RWPE2 (cell line): ENCODE data around the gene PPP1R14C.
"Not testable (repeated sequence)": the region's sequence is repeated elsewhere in the genome, so short reads cannot be mapped to it uniquely, and the experiment has no call there.

Source experiments
- ATAC-seq: fragments of 200-7000 bp; cut with Tn5 transposase; 3 replicates; pipeline ENCODE4 v1.9.1; 2021; ENCODE audit warnings: low read depth
- DNase-seq: peaks from one replicate; pipeline ENCODE4 v3.0.0-alpha.2; 2020; ENCODE audit warnings: low spot score
- H3K27ac ChIP-seq: fragments of 450-650 bp; 2 replicates; pipeline ENCODE4 v1.5.1; 2017; ENCODE audit warnings: mild to moderate bottlenecking; ENCODE audit not compliant: poor library complexity, severe bottlenecking
- H3K27me3 ChIP-seq: fragments of 250-450 bp; sonication (Bioruptor Pico); 2 replicates; pipeline ENCODE4 v1.5.1; 2021; ENCODE audit warnings: mild to moderate bottlenecking, moderate library complexity; ENCODE audit not compliant: insufficient read depth, poor library complexity, severe bottlenecking
- H3K36me3 ChIP-seq: fragments of 250-450 bp; sonication (Bioruptor Pico); 2 replicates; pipeline ENCODE4 v1.5.1; 2020; ENCODE audit warnings: low read depth, mild to moderate bottlenecking, moderate library complexity
- H3K4me1 ChIP-seq: fragments of 250-450 bp; sonication (Bioruptor Pico); 2 replicates; pipeline ENCODE4 v1.5.1; 2021; ENCODE audit warnings: mild to moderate bottlenecking, moderate library complexity; ENCODE audit not compliant: insufficient read depth, poor library complexity, severe bottlenecking
- H3K4me3 ChIP-seq: fragments of 250-450 bp; sonication (Bioruptor Pico); 2 replicates; pipeline ENCODE4 v1.5.1; 2021; ENCODE audit warnings: mild to moderate bottlenecking, moderate library complexity; ENCODE audit not compliant: severe bottlenecking
- H3K9me3 ChIP-seq: fragments of 250-450 bp; sonication (Bioruptor Pico); 2 replicates; pipeline ENCODE4 v1.5.1; 2021; ENCODE audit warnings: mild to moderate bottlenecking, moderate library complexity; ENCODE audit not compliant: severe bottlenecking
- CTCF ChIP-seq: fragments of 450-650 bp; IDR thresholded peaks from one replicate; pipeline ENCODE4 v1.5.1; 2017; ENCODE audit warnings: mild to moderate bottlenecking, moderate library complexity; ENCODE audit not compliant: poor library complexity, severe bottlenecking

Gene PPP1R14C

GRCh38 chr6:150134280-150134920, 8.4 kb upstream of the PPP1R14C start:
- DNase-seq (no peak), ATAC-seq (no peak)
- H3K9me3 ChIP-seq = no peaks in the 10 kb centered on the region
- no peak for TF ChIP-seq CTCF
- H3K36me3 ChIP-seq = no peaks in the 10 kb centered on the region
- no peaks in the 10 kb centered on the region for H3K4me1 ChIP-seq
- no peak overlapping the region for H3K27ac ChIP-seq
- H3K27me3 ChIP-seq = no peaks in the 10 kb centered on the region
- H3K4me3 ChIP-seq = no peak overlapping the region

- not testable (repeated sequence) for DNase-seq, H3K27me3 ChIP-seq, H3K27ac ChIP-seq, H3K36me3 ChIP-seq, ATAC-seq, H3K4me3 ChIP-seq, H3K9me3 ChIP-seq, H3K4me1 ChIP-seq
These were observed 5.1 kb upstream of the PPP1R14C start for GRCh38 chr6:150137711-150138110.

- Histone ChIP-seq H3K4me1 (peaks cover 6% of the 10 kb centered on the region), H3K27ac (no peak overlapping the region), H3K36me3 (no peaks in the 10 kb centered on the region), H3K4me3 (no peak overlapping the region), H3K27me3 (no peaks in the 10 kb centered on the region), H3K9me3 (no peaks in the 10 kb centered on the region)
- no peak for DNase-seq
- no peak for ATAC-seq
- no peak for TF ChIP-seq CTCF
These were observed 4.2 kb upstream of the PPP1R14C start for GRCh38 chr6:150138638-150139037.

- Histone ChIP-seq H3K27ac (no peak overlapping the region), H3K4me3 (no peak overlapping the region), H3K4me1 (peaks cover 7% of the 10 kb centered on the region), H3K27me3 (no peaks in the 10 kb centered on the region), H3K36me3 (no peaks in the 10 kb centered on the region), H3K9me3 (no peaks in the 10 kb centered on the region)
- TF ChIP-seq CTCF = no peak
- ATAC-seq (no peak), DNase-seq (no peak)
These were observed 3.3 kb upstream of the PPP1R14C start for GRCh38 chr6:150139533-150139932.

- no peak for TF ChIP-seq CTCF
These were observed 2.4 kb upstream of the PPP1R14C start for GRCh38 chr6:150140236-150140969.

More at GRCh38 chr6:150140236-150140969, 2.4 kb upstream of the PPP1R14C start:
- no peaks in the 10 kb centered on the region for H3K27me3 ChIP-seq
- H3K4me1 ChIP-seq = peaks cover 16% of the 10 kb centered on the region
- 0 out of 2 replicates have a peak, but pooled peaks cover 3% of the 10 kb centered on the region for H3K36me3 ChIP-seq
- H3K9me3 ChIP-seq = no peaks in the 10 kb centered on the region
- 0 out of 3 replicates have a peak, but pooled peaks have one; percentile 10 for ATAC-seq
- H3K4me3 ChIP-seq = no peak overlapping the region
- H3K27ac ChIP-seq = peak overlapping the region; percentile 8
- no peak for DNase-seq
